ENCODE results near the gene DHTKD1.

Gene DHTKD1

DNA sequence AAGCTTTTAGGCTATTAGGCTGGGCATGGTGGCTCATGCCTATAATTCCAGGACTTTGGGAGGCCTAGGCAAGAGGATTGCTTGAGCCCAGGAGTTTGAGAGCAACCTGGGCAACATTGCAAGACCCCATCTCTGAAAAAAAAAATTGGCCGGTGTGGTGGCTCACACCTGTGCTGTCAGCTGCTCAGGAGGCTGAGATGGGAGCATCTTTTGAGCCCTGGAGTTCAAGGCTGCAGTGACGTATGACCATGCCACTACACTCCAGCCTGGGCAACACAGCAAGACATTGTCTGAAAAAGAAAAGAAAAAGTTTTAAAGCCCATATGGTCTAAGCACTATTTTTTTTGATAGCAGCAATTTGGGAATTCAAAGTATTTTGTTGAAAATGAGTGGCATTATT is 44.9 kb downstream of the DHTKD1 start:
- Histone ChIP-seq H3K4me1 (ENCODE audit: insufficient read depth, low read length, poor library complexity, severe bottlenecking) (no peaks in the 10 kb centered on the region), H3K4me3 (ENCODE audit: low read length, poor library complexity, severe bottlenecking) (no peak overlapping the region), H3K9me2 (replicated peaks; ENCODE audit: low read depth, low read length) (no peaks in the 10 kb centered on the region), H3K9ac (ENCODE audit: low read depth, low read length, poor library complexity, severe bottlenecking) (no peak overlapping the region), H3F3A (ENCODE audit: low read depth) (no peaks in the 10 kb centered on the region), H3K79me2 (ENCODE audit: insufficient read depth, low read length) (no peaks in the 10 kb centered on the region), H3K9me3 (ENCODE audit: insufficient read depth, low read depth, low read length) (no peaks in the 10 kb centered on the region), H3K4me2 (ENCODE audit: low read depth, low read length, poor library complexity, severe bottlenecking) (no peak overlapping the region), H2AFZ (ENCODE audit: low read length) (no peak overlapping the region), H3K27me3 (ENCODE audit: insufficient read depth, low read length, poor library complexity, severe bottlenecking) (no peaks in the 10 kb centered on the region), H3K36me3 (ENCODE audit: insufficient read depth, low read length) (no peaks in the 10 kb centered on the region), H4K20me1 (ENCODE audit: insufficient read depth, low read length, poor library complexity, severe bottlenecking) (no peaks in the 10 kb centered on the region)
- TF ChIP-seq, protein P1, sequence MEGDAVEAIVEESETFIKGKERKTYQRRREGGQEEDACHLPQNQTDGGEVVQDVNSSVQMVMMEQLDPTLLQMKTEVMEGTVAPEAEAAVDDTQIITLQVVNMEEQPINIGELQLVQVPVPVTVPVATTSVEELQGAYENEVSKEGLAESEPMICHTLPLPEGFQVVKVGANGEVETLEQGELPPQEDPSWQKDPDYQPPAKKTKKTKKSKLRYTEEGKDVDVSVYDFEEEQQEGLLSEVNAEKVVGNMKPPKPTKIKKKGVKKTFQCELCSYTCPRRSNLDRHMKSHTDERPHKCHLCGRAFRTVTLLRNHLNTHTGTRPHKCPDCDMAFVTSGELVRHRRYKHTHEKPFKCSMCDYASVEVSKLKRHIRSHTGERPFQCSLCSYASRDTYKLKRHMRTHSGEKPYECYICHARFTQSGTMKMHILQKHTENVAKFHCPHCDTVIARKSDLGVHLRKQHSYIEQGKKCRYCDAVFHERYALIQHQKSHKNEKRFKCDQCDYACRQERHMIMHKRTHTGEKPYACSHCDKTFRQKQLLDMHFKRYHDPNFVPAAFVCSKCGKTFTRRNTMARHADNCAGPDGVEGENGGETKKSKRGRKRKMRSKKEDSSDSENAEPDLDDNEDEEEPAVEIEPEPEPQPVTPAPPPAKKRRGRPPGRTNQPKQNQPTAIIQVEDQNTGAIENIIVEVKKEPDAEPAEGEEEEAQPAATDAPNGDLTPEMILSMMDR (conservative IDR thresholded peaks at IDR 0.05; ENCODE audit: low read length): no peak
- no peak for TF ChIP-seq EZH2phosphoT487 (IDR thresholded peaks at IDR 0.05; ENCODE audit: borderline replicate concordance)

DNA sequence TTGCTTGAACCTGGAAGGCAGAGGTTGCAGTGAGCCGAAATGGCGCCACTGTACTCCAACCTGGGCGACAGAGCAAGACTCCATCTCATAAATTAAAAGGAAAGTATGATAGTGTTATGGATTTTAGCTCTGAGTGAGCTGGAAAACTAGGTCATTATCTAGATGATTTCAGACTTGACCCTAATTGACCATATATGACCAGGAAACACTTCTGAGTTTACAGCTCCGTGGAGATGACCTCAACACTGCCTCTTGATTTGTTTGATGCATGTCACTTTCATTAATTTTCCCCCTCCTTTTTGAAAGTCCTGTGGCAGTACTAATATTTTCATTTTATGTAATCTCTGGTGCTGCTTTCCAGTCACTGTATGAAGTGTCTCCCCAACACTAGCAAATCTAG is 52.9 kb downstream of the DHTKD1 start:
- Histone ChIP-seq H2AFZ (ENCODE audit: low read length) (no peak overlapping the region), H3K4me2 (ENCODE audit: low read depth, low read length, poor library complexity, severe bottlenecking) (no peak overlapping the region), H3K4me3 (ENCODE audit: low read length, poor library complexity, severe bottlenecking) (no peak overlapping the region), H3K9me3 (ENCODE audit: insufficient read depth, low read depth, low read length) (no peaks in the 10 kb centered on the region), H3K79me2 (ENCODE audit: insufficient read depth, low read length) (no peaks in the 10 kb centered on the region), H3F3A (ENCODE audit: low read depth) (no peaks in the 10 kb centered on the region), H3K9ac (ENCODE audit: low read depth, low read length, poor library complexity, severe bottlenecking) (no peak overlapping the region), H4K20me1 (ENCODE audit: insufficient read depth, low read length, poor library complexity, severe bottlenecking) (no peaks in the 10 kb centered on the region), H3K27me3 (ENCODE audit: insufficient read depth, low read length, poor library complexity, severe bottlenecking) (no peaks in the 10 kb centered on the region), H3K4me1 (ENCODE audit: insufficient read depth, low read length, poor library complexity, severe bottlenecking) (no peaks in the 10 kb centered on the region), H3K36me3 (ENCODE audit: insufficient read depth, low read length) (0 out of 2 replicates have a peak, but pooled peaks cover 4% of the 10 kb centered on the region), H3K9me2 (replicated peaks; ENCODE audit: low read depth, low read length) (no peaks in the 10 kb centered on the region)
- no peak for TF ChIP-seq EZH2phosphoT487 (IDR thresholded peaks at IDR 0.05; ENCODE audit: borderline replicate concordance)
- TF ChIP-seq, protein P1 (conservative IDR thresholded peaks at IDR 0.05; ENCODE audit: low read length): no peak

DNA sequence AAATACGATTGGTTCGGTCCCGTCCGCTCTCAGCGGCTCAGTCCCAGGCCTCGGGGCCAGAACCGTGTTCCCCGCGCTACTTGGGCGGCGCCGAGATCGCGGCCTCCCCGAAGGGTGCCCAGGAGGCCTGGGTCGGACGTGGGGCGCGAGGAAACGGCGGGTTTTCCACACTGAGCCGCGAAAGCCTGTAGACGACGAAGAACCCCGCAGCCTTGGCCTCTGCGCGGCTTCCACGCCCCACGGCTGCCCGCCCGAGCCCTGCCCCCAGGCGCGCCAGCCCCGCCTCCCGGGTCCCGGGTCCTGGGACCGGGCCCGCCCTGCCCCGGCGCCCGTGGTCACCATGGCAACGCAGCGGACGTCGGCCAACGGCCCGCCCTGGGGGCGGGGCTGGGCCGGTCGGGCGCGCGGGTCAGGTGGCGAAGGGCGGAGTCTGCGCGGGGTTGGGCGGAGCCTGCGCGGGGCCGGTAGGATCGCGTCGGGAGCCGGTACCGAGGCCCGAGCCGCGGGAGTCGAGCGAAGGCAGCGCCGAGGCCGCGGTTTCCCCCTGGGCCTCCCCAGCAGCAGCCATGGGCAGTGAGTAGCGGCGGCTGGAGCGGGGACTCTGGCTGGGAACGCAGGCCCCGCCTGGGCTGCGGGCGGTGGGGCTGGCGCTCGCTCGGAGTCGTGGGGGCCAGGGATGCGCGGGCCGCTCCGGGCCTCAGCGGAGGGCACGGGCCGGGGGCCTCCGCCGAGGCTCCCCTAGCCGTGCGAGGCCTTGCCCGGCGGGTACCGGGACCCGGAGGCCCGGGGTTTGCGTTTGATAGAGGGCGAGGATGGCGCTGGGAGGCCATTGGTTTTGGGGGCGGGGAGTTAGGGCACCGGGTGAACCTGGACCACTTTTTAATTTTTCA is 60.7 kb downstream of the DHTKD1 start, which contains the start of gene SEC61A2:
Gene SEC61A2 (plus strand): TSS at position 456 of the 890 bp plus-strand sequence. CDS start 111 bp downstream, at position 567.
- Histone ChIP-seq H3K4me2 (ENCODE audit: low read depth, low read length, poor library complexity, severe bottlenecking) (peak within 1 kb of the TSS; percentile 75), H4K20me1 (ENCODE audit: insufficient read depth, low read length, poor library complexity, severe bottlenecking) (peaks cover 3% of the 10 kb centered on the region), H3K27me3 (ENCODE audit: insufficient read depth, low read length, poor library complexity, severe bottlenecking) (no peaks in the 10 kb centered on the region), H2AFZ (ENCODE audit: low read length) (peak within 1 kb of the TSS; percentile 92), H3K9ac (ENCODE audit: low read depth, low read length, poor library complexity, severe bottlenecking) (peak within 1 kb of the TSS; percentile 68), H3K4me1 (ENCODE audit: insufficient read depth, low read length, poor library complexity, severe bottlenecking) (peaks cover 17% of the 10 kb centered on the region), H3K9me2 (replicated peaks; ENCODE audit: low read depth, low read length) (no peaks in the 10 kb centered on the region), H3F3A (ENCODE audit: low read depth) (no peaks in the 10 kb centered on the region), H3K36me3 (ENCODE audit: insufficient read depth, low read length) (no peaks in the 10 kb centered on the region), H3K9me3 (ENCODE audit: insufficient read depth, low read depth, low read length) (no peaks in the 10 kb centered on the region), H3K79me2 (ENCODE audit: insufficient read depth, low read length) (peaks cover 14% of the 10 kb centered on the region), H3K4me3 (ENCODE audit: low read length, poor library complexity, severe bottlenecking) (peak within 1 kb of the TSS; percentile 95)
- no peak for TF ChIP-seq EZH2phosphoT487 (IDR thresholded peaks at IDR 0.05; ENCODE audit: borderline replicate concordance)
- TF ChIP-seq, protein P1 (conservative IDR thresholded peaks at IDR 0.05; ENCODE audit: low read length): no peak
